ENCODE data around the gene KBTBD4.
A peak's percentile ranks its signal among the peaks of the same experiment; 100 is the strongest.

KBTBD4 gene

DNA sequence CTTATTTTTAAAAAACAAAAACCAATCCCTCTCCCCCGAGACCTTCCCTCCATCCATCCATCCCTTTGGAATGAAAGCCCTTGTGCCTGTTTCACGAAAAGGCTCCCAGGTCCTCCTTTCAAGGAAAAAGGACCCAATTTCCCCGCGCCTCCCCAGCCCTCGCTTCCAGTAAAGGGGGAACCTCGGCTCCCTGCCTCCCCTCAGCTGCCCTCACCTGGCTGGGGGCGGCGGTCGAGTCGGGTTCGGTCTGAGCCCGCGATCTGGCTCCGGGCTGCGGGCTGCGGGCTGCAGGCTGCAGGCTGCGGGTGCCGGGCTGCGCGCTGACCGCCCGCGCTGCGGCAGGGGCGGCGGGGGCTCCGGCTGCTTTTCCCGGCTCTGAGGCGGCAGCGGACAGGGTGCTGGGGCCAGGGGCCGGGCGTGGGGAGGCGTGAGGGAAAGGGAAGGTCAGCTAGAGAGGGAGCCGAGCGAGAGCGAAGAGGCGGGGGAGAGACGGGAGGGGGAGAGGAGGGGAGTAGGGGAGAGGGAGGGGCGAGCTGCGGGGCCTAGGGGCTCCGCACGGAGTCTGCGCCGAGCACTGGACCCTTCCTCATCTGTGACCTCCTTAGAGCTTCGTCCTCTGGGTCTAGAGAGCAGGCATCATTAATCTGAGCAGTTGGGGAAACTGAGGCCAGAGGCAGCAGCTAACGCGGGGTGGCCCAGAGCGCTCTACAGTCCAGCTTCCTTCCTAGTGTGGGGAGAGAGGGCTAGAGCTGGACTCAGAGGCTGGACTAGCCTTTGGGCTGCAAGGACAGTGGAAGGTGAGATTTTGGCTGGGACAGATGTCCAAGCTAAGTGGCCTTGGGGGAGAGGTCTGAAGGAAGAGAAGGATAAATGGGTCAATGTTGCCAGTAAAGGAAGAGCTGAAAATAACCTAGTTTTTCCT, 15.4 kb upstream of the KBTBD4 start, which contains the start of gene C1QTNF4:
TSS of gene C1QTNF4 (minus strand) at position 478 of the 922 bp plus-strand sequence. CDS start 3,601 bp downstream, outside the sequence.
- no peaks in the 10 kb centered on the region for H3K9me3 Mint-ChIP-seq
- H3K4me1 Mint-ChIP-seq = peaks cover 18% of the 10 kb centered on the region
- TF ChIP-seq, protein P1, sequence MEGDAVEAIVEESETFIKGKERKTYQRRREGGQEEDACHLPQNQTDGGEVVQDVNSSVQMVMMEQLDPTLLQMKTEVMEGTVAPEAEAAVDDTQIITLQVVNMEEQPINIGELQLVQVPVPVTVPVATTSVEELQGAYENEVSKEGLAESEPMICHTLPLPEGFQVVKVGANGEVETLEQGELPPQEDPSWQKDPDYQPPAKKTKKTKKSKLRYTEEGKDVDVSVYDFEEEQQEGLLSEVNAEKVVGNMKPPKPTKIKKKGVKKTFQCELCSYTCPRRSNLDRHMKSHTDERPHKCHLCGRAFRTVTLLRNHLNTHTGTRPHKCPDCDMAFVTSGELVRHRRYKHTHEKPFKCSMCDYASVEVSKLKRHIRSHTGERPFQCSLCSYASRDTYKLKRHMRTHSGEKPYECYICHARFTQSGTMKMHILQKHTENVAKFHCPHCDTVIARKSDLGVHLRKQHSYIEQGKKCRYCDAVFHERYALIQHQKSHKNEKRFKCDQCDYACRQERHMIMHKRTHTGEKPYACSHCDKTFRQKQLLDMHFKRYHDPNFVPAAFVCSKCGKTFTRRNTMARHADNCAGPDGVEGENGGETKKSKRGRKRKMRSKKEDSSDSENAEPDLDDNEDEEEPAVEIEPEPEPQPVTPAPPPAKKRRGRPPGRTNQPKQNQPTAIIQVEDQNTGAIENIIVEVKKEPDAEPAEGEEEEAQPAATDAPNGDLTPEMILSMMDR (IDR thresholded peaks at IDR 0.05; ENCODE audit: unreplicated experiment in 3 of 3) = no peak
- H3K4me3 Mint-ChIP-seq = peak within 1 kb of the TSS; percentile 79 to 84 (median 82)
- peaks cover under 1% of the 10 kb centered on the region for H3K36me3 Mint-ChIP-seq (ENCODE audit: low read depth)
- H3K27ac Mint-ChIP-seq = no peak within 1 kb of the TSS
- peaks cover 28% of the 10 kb centered on the region for H3K27me3 Mint-ChIP-seq (ENCODE audit: low read depth)

DNA sequence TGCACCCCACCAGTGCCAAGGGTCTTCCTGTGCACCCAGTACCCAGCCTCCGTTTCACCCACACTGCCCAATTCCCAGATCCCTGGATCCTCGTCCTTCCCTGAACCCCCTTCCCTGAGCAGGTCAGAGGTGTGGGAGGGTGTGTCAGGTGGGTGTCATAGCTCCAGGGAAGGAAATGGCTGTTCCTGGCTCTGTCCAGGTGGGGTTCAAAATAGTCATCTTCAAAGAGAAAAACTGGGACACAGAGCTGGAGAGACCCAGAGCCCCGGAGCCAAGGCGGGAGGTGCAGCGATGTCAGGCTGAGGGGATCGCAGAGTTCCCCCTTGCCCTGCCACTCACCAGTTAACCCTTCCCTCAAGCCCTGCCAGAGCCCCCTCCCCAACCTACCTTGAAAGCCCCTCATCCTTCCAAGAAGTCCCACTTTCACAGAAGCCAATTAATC, 14.7 kb upstream of the KBTBD4 start:
- Mint-ChIP-seq H3K27me3 (ENCODE audit: low read depth) (peaks cover 26% of the 10 kb centered on the region), H3K4me3 (peak overlapping the region; percentile 79 to 84 (median 82)), H3K36me3 (ENCODE audit: low read depth) (peaks cover 6% of the 10 kb centered on the region), H3K4me1 (peaks cover 22% of the 10 kb centered on the region), H3K9me3 (no peaks in the 10 kb centered on the region), H3K27ac (no peak overlapping the region)
- TF ChIP-seq, protein P1 (IDR thresholded peaks at IDR 0.05; ENCODE audit: unreplicated experiment in 3 of 3) = no peak

DNA sequence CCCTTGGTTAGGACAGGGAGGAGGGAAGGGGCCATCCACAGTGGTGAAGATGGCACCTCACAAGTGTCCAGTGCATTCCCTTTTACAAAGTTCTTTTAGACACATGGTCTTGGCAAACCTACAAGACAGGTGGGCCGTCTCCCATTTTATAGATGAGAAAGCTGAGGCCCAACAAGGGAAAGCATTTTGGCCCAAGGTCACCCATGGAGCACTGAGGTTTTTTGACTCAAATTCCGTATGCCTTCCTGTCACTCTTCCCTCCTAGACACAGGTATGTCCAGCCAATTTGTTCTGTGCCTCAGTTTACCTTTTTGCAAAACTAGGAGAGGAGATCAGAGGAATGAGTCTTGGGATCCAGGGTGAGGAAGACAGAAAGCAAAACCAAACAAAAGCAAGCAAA, 14.2 kb upstream of the KBTBD4 start:
- Mint-ChIP-seq H3K4me3 (peak overlapping the region; percentile 79 to 84 (median 82)), H3K27ac (no peak overlapping the region), H3K27me3 (ENCODE audit: low read depth) (peaks cover 29% of the 10 kb centered on the region), H3K9me3 (no peaks in the 10 kb centered on the region), H3K4me1 (peaks cover 28% of the 10 kb centered on the region), H3K36me3 (ENCODE audit: low read depth) (peaks cover 6% of the 10 kb centered on the region)
- TF ChIP-seq, protein P1 (IDR thresholded peaks at IDR 0.05; ENCODE audit: unreplicated experiment in 3 of 3) = no peak

- Mint-ChIP-seq H3K27me3 (ENCODE audit: low read depth) (peaks cover 29% of the 10 kb centered on the region), H3K4me3 (peak overlapping the region; percentile 68 to 79 (median 77)), H3K9me3 (no peaks in the 10 kb centered on the region), H3K27ac (peak overlapping the region; percentile 44 to 75 (median 62)), H3K4me1 (peaks cover 29% of the 10 kb centered on the region), H3K36me3 (ENCODE audit: low read depth) (peaks cover 6% of the 10 kb centered on the region)
- TF ChIP-seq, protein P1 (IDR thresholded peaks at IDR 0.05; ENCODE audit: unreplicated experiment in 3 of 3) = no peak
These were observed 13.5 kb upstream of the KBTBD4 start for GRCh38 chr11:47592251-47592650.

DNA sequence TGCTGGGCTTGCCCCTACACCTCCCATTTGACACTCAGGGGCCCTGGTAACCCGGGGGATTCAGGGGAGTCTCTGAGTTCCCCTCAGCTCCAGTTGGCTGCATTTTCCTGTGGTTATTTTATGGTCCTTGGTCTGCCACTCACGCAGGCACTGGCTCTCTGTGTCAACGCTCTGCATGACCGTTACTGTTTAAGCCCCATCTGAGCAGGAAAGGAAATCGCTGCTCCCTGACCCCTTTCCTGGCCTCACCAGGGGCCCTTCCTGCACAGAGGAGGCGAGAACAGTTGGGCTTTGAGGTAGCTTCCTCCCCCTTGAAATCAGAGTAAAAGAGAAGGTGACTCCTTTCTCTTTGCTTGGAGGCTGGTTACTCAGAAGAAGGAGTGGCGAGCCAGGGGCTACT, 13.0 kb upstream of the KBTBD4 start:
- peak overlapping the region; percentile 47 to 79 (median 68) for H3K4me3 Mint-ChIP-seq
- no peaks in the 10 kb centered on the region for H3K9me3 Mint-ChIP-seq
- H3K4me1 Mint-ChIP-seq = peaks cover 29% of the 10 kb centered on the region
- TF ChIP-seq, protein P1 (IDR thresholded peaks at IDR 0.05; ENCODE audit: unreplicated experiment in 3 of 3) = no peak
- peak overlapping the region; percentile 44 to 75 (median 57) for H3K27ac Mint-ChIP-seq
- peaks cover 6% of the 10 kb centered on the region for H3K36me3 Mint-ChIP-seq (ENCODE audit: low read depth)
- peaks cover 29% of the 10 kb centered on the region for H3K27me3 Mint-ChIP-seq (ENCODE audit: low read depth)
